Loucy (cell line): ENCODE results near the gene ZNF670.

Experiments used
- H2AFZ ChIP-seq: fragments of 200-600 bp; sonication (generic); 2 replicates; pipeline ENCODE4 v1.6.0; 2016; ENCODE audit warnings: antibody characterized with exemption, mild to moderate bottlenecking, low read length, moderate library complexity
- H3F3A ChIP-seq: fragments of 200-600 bp; 2 replicates; pipeline ENCODE4 v1.6.0; 2016; ENCODE audit warnings: antibody characterized with exemption, low read depth, mild to moderate bottlenecking
- H3K27me3 ChIP-seq: fragments of 200-600 bp; sonication (generic); 2 replicates; pipeline ENCODE4 v1.6.1; 2014; ENCODE audit warnings: low read length, mild to moderate bottlenecking; ENCODE audit not compliant: insufficient read depth, poor library complexity, severe bottlenecking
- H3K36me3 ChIP-seq: fragments of 200-600 bp; sonication (generic); 2 replicates; pipeline ENCODE4 v1.6.1; 2016; ENCODE audit warnings: low read length; ENCODE audit not compliant: insufficient read depth
- H3K4me1 ChIP-seq: fragments of 200-600 bp; sonication (generic); 2 replicates; pipeline ENCODE4 v1.5.1; 2014; ENCODE audit warnings: low read length, mild to moderate bottlenecking; ENCODE audit not compliant: insufficient read depth, poor library complexity, severe bottlenecking
- H3K4me2 ChIP-seq: fragments of 200-600 bp; sonication (generic); 2 replicates; pipeline ENCODE4 v1.6.0; 2014; ENCODE audit warnings: antibody characterized with exemption, low read length, low read depth, mild to moderate bottlenecking; ENCODE audit not compliant: poor library complexity, severe bottlenecking
- H3K4me3 ChIP-seq: fragments of 200-600 bp; sonication (generic); 2 replicates; pipeline ENCODE4 v1.5.1; 2014; ENCODE audit warnings: low read length, mild to moderate bottlenecking, mixed read lengths; ENCODE audit not compliant: poor library complexity, severe bottlenecking
- H3K79me2 ChIP-seq: fragments of 200-600 bp; sonication (generic); 2 replicates; pipeline ENCODE4 v1.6.1; 2014; ENCODE audit warnings: low read length; ENCODE audit not compliant: insufficient read depth
- H3K9ac ChIP-seq: fragments of 200-600 bp; sonication (generic); 2 replicates; pipeline ENCODE4 v1.6.0; 2014; ENCODE audit warnings: mild to moderate bottlenecking, low read depth, low read length, moderate library complexity; ENCODE audit not compliant: poor library complexity, severe bottlenecking
- H3K9me2 ChIP-seq: fragments of 200-600 bp; sonication (generic); replicated peaks from 2 replicates; pipeline ENCODE4 v1.6.1; 2016; ENCODE audit warnings: low read depth, low read length, mixed read lengths
- H3K9me3 ChIP-seq: fragments of 200-600 bp; sonication (generic); 2 replicates; pipeline ENCODE4 v1.6.1; 2014; ENCODE audit warnings: mild to moderate bottlenecking, antibody characterized with exemption, low read length, low read depth; ENCODE audit not compliant: insufficient read depth
- H4K20me1 ChIP-seq: fragments of 200-600 bp; sonication (generic); 2 replicates; pipeline ENCODE4 v1.6.0; 2014; ENCODE audit warnings: antibody characterized with exemption, low read length, mild to moderate bottlenecking; ENCODE audit not compliant: insufficient read depth, poor library complexity, severe bottlenecking
- EZH2phosphoT487 ChIP-seq: fragments of 200-600 bp; IDR thresholded peaks from 2 replicates; pipeline ENCODE4 v1.6.1; 2018; ENCODE audit warnings: antibody characterized with exemption, mild to moderate bottlenecking, moderate library complexity, borderline replicate concordance
- TF ChIP-seq, protein P1 (sequence below): fragments of 200-600 bp; sonication (generic); conservative IDR thresholded peaks from 2 replicates; pipeline ENCODE4 v1.5.1; 2014; ENCODE audit warnings: mild to moderate bottlenecking, antibody characterized with exemption, low read length

ZNF670 gene

DNA sequence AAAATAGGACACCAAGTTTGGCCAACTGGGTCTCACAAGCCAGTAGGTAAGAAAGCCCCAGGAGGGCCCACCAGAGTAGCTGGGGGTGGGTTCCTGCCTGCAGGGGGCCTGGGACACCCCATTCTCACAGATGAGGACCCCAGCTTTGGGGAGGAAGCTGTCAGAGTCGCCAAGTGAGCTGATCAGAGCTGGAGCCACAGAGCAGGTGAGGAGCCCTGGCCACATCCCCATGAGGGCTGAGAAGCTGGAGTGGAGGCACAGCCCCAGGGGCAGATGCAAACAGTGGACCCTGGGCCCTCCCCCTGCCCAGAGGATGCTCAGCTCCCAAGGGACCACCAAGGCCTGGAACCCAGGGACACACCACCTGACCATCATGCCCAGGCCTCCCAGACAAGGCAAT is 8.6 kb upstream of the ZNF670 start:
- H2AFZ ChIP-seq = no peak overlapping the region

DNA sequence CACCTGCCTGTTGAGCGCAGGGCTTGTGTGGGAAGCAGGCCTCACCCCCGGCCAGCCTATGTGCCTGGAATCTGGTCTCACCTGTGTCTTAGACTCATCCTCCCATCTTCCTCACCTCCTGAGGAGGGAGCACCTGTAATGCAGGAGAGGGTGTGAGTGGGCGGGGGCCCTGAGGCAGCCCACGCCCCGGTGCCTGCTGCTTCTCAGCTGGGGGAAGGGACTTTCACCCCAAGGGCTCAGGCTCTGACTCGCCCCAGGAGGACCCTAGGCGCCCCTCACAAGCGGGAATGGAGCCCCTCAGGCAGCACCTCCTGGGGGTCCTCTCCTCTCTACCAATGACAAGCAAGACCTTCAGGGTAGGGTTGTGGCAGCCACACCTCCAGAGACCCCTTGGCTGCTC is 6.7 kb upstream of the ZNF670 start:
- no peak for TF ChIP-seq EZH2phosphoT487
- TF ChIP-seq, protein P1, sequence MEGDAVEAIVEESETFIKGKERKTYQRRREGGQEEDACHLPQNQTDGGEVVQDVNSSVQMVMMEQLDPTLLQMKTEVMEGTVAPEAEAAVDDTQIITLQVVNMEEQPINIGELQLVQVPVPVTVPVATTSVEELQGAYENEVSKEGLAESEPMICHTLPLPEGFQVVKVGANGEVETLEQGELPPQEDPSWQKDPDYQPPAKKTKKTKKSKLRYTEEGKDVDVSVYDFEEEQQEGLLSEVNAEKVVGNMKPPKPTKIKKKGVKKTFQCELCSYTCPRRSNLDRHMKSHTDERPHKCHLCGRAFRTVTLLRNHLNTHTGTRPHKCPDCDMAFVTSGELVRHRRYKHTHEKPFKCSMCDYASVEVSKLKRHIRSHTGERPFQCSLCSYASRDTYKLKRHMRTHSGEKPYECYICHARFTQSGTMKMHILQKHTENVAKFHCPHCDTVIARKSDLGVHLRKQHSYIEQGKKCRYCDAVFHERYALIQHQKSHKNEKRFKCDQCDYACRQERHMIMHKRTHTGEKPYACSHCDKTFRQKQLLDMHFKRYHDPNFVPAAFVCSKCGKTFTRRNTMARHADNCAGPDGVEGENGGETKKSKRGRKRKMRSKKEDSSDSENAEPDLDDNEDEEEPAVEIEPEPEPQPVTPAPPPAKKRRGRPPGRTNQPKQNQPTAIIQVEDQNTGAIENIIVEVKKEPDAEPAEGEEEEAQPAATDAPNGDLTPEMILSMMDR = no peak
- H3F3A ChIP-seq = no peaks in the 10 kb centered on the region
- no peak overlapping the region for H3K4me3 ChIP-seq
- no peaks in the 10 kb centered on the region for H3K9me2 ChIP-seq
- no peaks in the 10 kb centered on the region for H3K36me3 ChIP-seq
- H2AFZ ChIP-seq = no peak overlapping the region
- H3K9ac ChIP-seq = no peak overlapping the region
- no peaks in the 10 kb centered on the region for H3K27me3 ChIP-seq
- H4K20me1 ChIP-seq = no peaks in the 10 kb centered on the region
- no peak overlapping the region for H3K4me2 ChIP-seq
- no peaks in the 10 kb centered on the region for H3K4me1 ChIP-seq
- no peaks in the 10 kb centered on the region for H3K79me2 ChIP-seq
- H3K9me3 ChIP-seq = no peaks in the 10 kb centered on the region

More for the DNA sequence above, 8.6 kb upstream of the ZNF670 start:
- Histone ChIP-seq H3K36me3 (no peaks in the 10 kb centered on the region), H3K79me2 (no peaks in the 10 kb centered on the region), H3F3A (no peaks in the 10 kb centered on the region), H3K27me3 (no peaks in the 10 kb centered on the region), H3K4me2 (no peak overlapping the region), H3K9ac (no peak overlapping the region), H3K9me2 (no peaks in the 10 kb centered on the region), H3K4me1 (no peaks in the 10 kb centered on the region), H4K20me1 (no peaks in the 10 kb centered on the region), H3K4me3 (no peak overlapping the region), H3K9me3 (no peaks in the 10 kb centered on the region)
- TF ChIP-seq EZH2phosphoT487 = no peak
- TF ChIP-seq, protein P1 = no peak

DNA sequence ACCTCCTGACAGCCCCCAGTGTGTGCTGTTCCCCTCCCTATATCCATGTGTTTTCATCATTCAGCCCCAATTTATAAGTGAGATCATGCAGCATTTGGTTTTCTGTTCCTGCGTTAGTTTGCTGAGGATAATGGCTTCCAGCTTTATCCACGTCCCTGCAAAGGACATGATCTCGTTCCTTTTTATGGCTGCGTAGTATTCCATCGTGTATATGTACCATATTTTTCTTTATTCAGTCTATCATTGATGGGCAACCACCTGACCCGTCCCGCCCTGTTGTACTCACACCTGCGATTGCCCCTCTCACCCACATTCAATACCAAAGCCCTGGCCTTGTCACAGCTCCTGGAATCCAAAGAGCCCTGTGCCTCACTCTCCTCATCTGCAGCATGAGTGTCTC is 6.2 kb upstream of the ZNF670 start:
- H3K9me2 ChIP-seq = no peaks in the 10 kb centered on the region
- no peak overlapping the region for H2AFZ ChIP-seq
- H3K4me1 ChIP-seq = no peaks in the 10 kb centered on the region
- no peaks in the 10 kb centered on the region for H3K27me3 ChIP-seq
- H3K4me3 ChIP-seq = no peak overlapping the region
- no peaks in the 10 kb centered on the region for H3K36me3 ChIP-seq
- H3K79me2 ChIP-seq = no peaks in the 10 kb centered on the region
- H3K4me2 ChIP-seq = no peak overlapping the region
- no peaks in the 10 kb centered on the region for H3F3A ChIP-seq
- no peaks in the 10 kb centered on the region for H3K9me3 ChIP-seq
- no peaks in the 10 kb centered on the region for H4K20me1 ChIP-seq
- H3K9ac ChIP-seq = no peak overlapping the region
- TF ChIP-seq, protein P1 = no peak
- TF ChIP-seq EZH2phosphoT487 = no peak
